Pancreas (tissue), 10 donors: ENCODE data around the gene AKAP9. TPM values are rescaled to one million over a fixed set of nuclear protein-coding genes. Genes with fewer than 3 reads are reported as not detected.

Experiments used
- ATAC-seq, 4 donors: fragments of 200-7000 bp; cut with Tn5 transposase; one replicate each; pipeline versions ENCODE4 v1.8.0 to v1.9.1; 2020; ENCODE audit warnings: mild to moderate bottlenecking in 4 of 4, moderate library complexity in 4 of 4
- DNase-seq, 6 donors: peaks; one replicate each; pipeline ENCODE4 v3.0.0-alpha.2; 2020
- FAIRE-seq: peaks from 2 replicates; lab custom pipeline; 2012; peaks lifted over from hg19 to GRCh38; lab: Jason Lieb, UNC
- H3K27ac ChIP-seq, 4 donors: fragments of 200-600 bp; sonication (generic); 1 replicate in 3 of 4; 2 replicates in 1 of 4; pipeline versions ENCODE4 v1.5.0 to v1.8.0; 2020
- H3K27me3 ChIP-seq, 4 donors: fragments of 200-600 bp; one replicate each; pipeline ENCODE4 v1.8.0; 2021
- H3K36me3 ChIP-seq, 3 donors: fragments of 200-600 bp; sonication (generic) in 1 of 3; one replicate each; pipeline versions ENCODE4 v1.5.0 to v1.8.0; 2020 to 2021
- H3K4me1 ChIP-seq, 3 donors: fragments of 200-600 bp; one replicate each; pipeline ENCODE4 v1.8.0; 2021
- H3K4me3 ChIP-seq, 4 donors: fragments of 200-600 bp; sonication (generic) in 2 of 4; one replicate each; pipeline versions ENCODE4 v1.5.0 to v1.8.0; 2020 to 2021
- H3K9me3 ChIP-seq, 4 donors: fragments of 200-600 bp; one replicate each; pipeline ENCODE4 v1.8.0; 2021
- CTCF ChIP-seq, 4 donors: fragments of 200-600 bp; sonication (generic) in 3 of 4; IDR thresholded peaks; one replicate each; pipeline versions ENCODE4 v1.5.0 to v1.8.0; 2021; ENCODE audit warnings: antibody characterized with exemption in 4 of 4
- WGBS, 2 donors: extraction: QIAGEN DNeasy Blood & Tissue Kit; methylation state at CpG; one replicate each; pipeline ENCODE4 v1.1.7; 2013; 5-methylcytosine and 5-hydroxymethylcytosine counted together
- intact Hi-C, 3 donors: fragments of 100-400 bp; cut with DNase I; formaldehyde crosslinking; loops; one replicate each; pipeline versions ENCODE4 v1.11.1 to v1.14.2; 2022
- polyA plus RNA-seq, 2 donors: library from polyadenylated mRNA; stranded (reverse); fragments of 200-250 nt; gene quantifications; one replicate each; pipeline ENCODE4 v1.2.3, GENCODE V29; 2013
- total RNA-seq, 6 donors: library from RNA; stranded (reverse); fragmentation: NEBNext Ultra II Directional in 4 of 6; extraction: Animal tissue kit (Norgen Biotek cat#: 25700) in 4 of 6; gene quantifications; one replicate each; pipeline versions ENCODE4 v1.2.1 to v1.2.4, GENCODE V29; 2021 to 2023
- donor health status: healthy with polysubstance abuse.
- donor health status: DM: no; HTN: no; CAD: no; lungs with moderate emphysema.
- donor health status: DM: no; HTN: no; CAD: no.
- donor health status: control.
- donor health status: control.
- donor health status: Bipolar disorder and iron deficiency.
- donor health status: DM: yes; HTN: yes; CAD: no.
- donor health status: DM: no; HTN: no; CAD: no.
- donor health status: DM: no; HTN: no; CAD: no.
- donor health status: DM: yes; HTN: yes; CAD: no.

AKAP9 gene
- total and polyA plus RNA-seq, 8 donors = 17.8 to 60.4 (median 42.8) TPM

DNA sequence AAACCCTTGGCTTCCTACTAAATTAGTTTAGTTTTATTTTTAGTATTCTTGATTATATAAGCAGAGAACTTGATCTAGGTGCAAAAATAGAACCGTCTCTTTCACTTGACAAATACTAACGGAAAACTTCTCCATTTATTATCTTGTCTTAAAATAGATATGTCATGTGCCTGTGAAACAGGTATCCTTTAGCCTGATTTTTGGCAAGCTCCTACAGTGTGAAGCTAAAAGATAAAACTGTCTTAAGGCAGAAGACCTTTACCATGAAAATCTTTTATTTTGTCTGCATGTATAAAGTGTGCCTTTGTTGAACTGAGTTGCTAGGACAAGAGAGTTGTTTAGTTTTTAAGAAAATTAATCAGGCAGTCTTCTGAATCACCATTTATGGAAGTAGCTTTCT, 103.0 kb downstream of the AKAP9 start:
- H3K27ac ChIP-seq = peak overlapping the region in 2 of 4 donors; percentile 20 to 75

DNA sequence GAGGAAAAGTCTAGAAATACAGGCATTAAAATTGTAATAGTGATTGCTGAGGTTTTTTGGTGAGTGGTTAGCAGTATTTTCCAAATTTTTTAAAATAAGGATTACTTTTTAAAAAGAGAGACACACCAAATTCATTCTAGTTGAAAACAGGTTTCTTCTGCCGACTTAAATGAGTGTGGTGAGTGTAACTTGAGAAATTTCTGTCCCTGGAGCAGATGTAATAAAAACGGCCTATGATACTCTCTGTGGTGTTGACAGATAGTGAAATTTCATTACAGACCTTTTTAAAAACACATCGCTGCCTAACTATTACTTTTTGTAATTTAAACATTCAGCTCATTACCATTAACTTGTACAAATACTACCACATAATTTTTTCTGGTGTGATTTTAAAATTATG, 103.5 kb downstream of the AKAP9 start:
- ATAC-seq (peak in 1 of 4 donors; percentile 38), DNase-seq (no peak), FAIRE-seq (peak; percentile 82)
- WGBS, 2 donors = 32 to 37% methylated on average over 3 of the region's 3 CpGs
- no peaks in the 10 kb centered on the region for H3K9me3 ChIP-seq
- no peaks in the 10 kb centered on the region for H3K27me3 ChIP-seq
- H3K36me3 ChIP-seq = peaks cover 0 to 32% (median 7%) of the 10 kb centered on the region in 3 donors
- H3K4me3 ChIP-seq = no peak overlapping the region
- no peak for TF ChIP-seq CTCF (IDR thresholded peaks at IDR 0.05)
- peak overlapping the region in 2 of 4 donors; percentile 20 to 75 for H3K27ac ChIP-seq
- peaks cover 29 to 40% (median 37%) of the 10 kb centered on the region in 3 donors for H3K4me1 ChIP-seq
- intact Hi-C loops = no loop called here

More for the DNA sequence above, 103.0 kb downstream of the AKAP9 start:
- no peak overlapping the region for H3K4me3 ChIP-seq
- 19 to 20% methylated on average over 2 of the region's 2 CpGs for WGBS, 2 donors
- DNase-seq (no peak), FAIRE-seq (no peak), ATAC-seq (no peak)
- H3K27me3 ChIP-seq = no peaks in the 10 kb centered on the region
- peaks cover 29 to 40% (median 37%) of the 10 kb centered on the region in 3 donors for H3K4me1 ChIP-seq
- H3K9me3 ChIP-seq = no peaks in the 10 kb centered on the region
- TF ChIP-seq CTCF (IDR thresholded peaks at IDR 0.05) = no peak
- intact Hi-C loops = no loop called here
- H3K36me3 ChIP-seq = peaks cover 0 to 32% (median 7%) of the 10 kb centered on the region in 3 donors

DNA sequence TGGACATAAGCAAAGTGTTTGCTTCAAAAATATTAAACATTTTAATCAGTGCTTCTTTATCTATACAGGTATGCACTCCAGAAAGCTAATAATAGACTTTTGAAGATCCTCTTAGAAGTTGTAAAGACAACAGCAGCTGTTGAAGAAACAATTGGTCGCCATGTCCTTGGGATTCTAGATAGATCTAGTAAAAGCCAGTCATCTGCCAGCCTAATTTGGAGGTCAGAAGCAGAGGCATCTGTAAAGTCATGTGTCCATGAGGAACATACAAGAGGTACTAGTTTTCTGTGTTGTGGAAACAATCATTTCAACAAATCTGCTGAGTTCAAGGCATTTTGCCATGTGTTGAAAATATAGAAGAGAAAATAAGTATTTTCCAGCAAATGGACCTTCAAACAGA, 104.3 kb downstream of the AKAP9 start:
- H3K27ac ChIP-seq = no peak overlapping the region
- H3K4me3 ChIP-seq = no peak overlapping the region
- DNase-seq (no peak), FAIRE-seq (no peak), ATAC-seq (no peak)
- intact Hi-C loops = no loop called here
- H3K27me3 ChIP-seq = no peaks in the 10 kb centered on the region
- no peaks in the 10 kb centered on the region for H3K9me3 ChIP-seq
- peaks cover 0 to 31% (median 7%) of the 10 kb centered on the region in 3 donors for H3K36me3 ChIP-seq
- TF ChIP-seq CTCF (IDR thresholded peaks at IDR 0.05) = no peak
- H3K4me1 ChIP-seq = peaks cover 29 to 40% (median 37%) of the 10 kb centered on the region in 3 donors
- WGBS, 2 donors = 73 to 86% methylated on average over 1 of the region's 1 CpG

DNA sequence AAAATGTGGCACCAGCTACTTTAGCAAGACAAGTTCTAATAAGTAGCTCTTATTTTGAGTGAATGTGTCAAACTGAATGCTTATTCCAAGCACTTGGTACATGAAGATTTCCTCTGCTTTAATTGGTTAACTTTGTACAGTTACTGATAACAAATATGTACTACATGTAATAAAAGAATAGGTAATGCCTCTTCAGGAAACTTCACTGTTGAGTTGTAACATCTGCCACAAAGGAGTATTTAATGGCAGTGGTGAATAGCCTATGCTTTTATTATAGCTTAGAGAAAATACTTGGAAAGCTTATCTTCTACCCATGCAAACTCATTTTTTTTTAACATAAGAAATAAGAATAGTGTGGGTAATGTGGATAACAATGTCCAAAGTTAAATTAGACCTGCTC, 111.0 kb downstream of the AKAP9 start:
- no peak for FAIRE-seq
- peaks cover 0 to 29% (median 6%) of the 10 kb centered on the region in 3 donors for H3K36me3 ChIP-seq
- no peak for ATAC-seq
- peaks cover 5 to 14% (median 13%) of the 10 kb centered on the region in 3 donors for H3K4me1 ChIP-seq
- no peak overlapping the region for H3K4me3 ChIP-seq
- H3K27ac ChIP-seq = no peak overlapping the region
- H3K27me3 ChIP-seq = no peaks in the 10 kb centered on the region
- intact Hi-C loops = no loop called here
- no peaks in the 10 kb centered on the region for H3K9me3 ChIP-seq
- DNase-seq = no peak
- TF ChIP-seq CTCF (IDR thresholded peaks at IDR 0.05) = no peak

DNA sequence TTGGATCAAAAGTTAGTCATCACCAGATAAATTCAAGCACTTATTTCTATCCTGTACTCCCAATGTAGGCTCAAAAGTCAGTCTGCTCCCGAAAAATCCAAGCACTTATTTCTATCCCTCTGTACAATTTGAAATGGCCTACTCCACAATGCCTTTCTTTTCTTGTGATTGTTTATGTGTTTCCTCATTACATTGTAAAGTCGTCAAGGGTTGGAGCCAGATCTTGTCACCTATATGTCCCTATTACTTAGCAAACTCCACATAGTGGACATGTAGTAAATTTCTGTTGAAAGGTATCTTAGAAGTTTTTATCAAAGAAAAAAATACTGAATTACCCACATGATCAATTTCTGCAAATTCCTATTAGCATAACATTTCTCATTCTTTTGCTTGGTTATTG, 111.5 kb downstream of the AKAP9 start:
- intact Hi-C loops = no loop called here
- Histone ChIP-seq H3K36me3 (peaks cover 0 to 24% (median 1%) of the 10 kb centered on the region in 3 donors), H3K27ac (no peak overlapping the region), H3K4me1 (peaks cover 8 to 19% (median 17%) of the 10 kb centered on the region in 3 donors), H3K4me3 (no peak overlapping the region), H3K27me3 (no peaks in the 10 kb centered on the region), H3K9me3 (no peaks in the 10 kb centered on the region)
- WGBS, 2 donors = 91 to 92% methylated on average over 2 of the region's 2 CpGs
- ATAC-seq (no peak), FAIRE-seq (no peak), DNase-seq (no peak)
- TF ChIP-seq CTCF (IDR thresholded peaks at IDR 0.05) = no peak
